Measurements from ENCODE around the gene TRIM26. TPM values are rescaled to one million over a fixed set of nuclear protein-coding genes. Genes with fewer than 3 reads are reported as not detected.
"Not testable (repeated sequence)": the region's sequence is repeated elsewhere in the genome, so short reads cannot be mapped to it uniquely, and the experiment has no call there.

TRIM26 gene
- total RNA-seq, 1 donor from 2014 or later, result 48.1 TPM

DNA sequence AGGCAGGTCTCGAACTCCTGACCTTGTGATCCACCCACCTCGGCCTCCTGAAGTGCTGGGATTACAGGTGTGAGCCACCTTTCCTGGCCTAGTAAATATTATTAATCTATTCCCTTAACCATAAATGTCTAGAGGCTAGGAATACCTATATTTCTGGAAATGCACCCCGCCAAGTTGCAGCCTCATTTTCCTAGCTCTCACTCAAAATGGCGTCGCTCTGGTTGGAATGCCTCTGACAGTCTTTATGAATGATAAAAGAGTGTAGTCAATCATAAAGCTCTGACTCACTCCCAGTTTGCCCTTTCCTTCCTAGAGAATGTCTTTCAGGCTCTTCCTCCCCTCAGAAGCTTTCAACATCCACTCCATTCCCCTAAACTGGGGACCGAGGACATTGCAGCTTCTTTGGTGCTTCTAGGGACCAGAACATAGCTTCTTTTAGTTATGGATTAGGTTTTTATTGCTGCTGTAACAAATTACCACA lies 14.1 kb upstream of the TRIM26 start:
- no peak overlapping the region for H3K4me3 ChIP-seq
- H3K27ac ChIP-seq, result no peak overlapping the region
- H3K36me3 ChIP-seq, result no peaks in the 10 kb centered on the region
- no peaks in the 10 kb centered on the region for H3K4me1 ChIP-seq
- no peaks in the 10 kb centered on the region for H3K9me3 ChIP-seq
- no peak for DNase-seq
- intact Hi-C loops (cut with DNase I), result no loop called here
- no peaks in the 10 kb centered on the region for H3K27me3 ChIP-seq
- ATAC-seq, result no peak
- no peak for TF ChIP-seq CTCF (IDR thresholded peaks at IDR 0.05)

- intact Hi-C loops (cut with DNase I), result no loop called here
- no peak overlapping the region for H3K27ac ChIP-seq
- TF ChIP-seq CTCF (IDR thresholded peaks at IDR 0.05), result no peak
- DNase-seq (no peak), ATAC-seq (no peak)
- no peaks in the 10 kb centered on the region for H3K9me3 ChIP-seq
- H3K4me1 ChIP-seq, result no peaks in the 10 kb centered on the region
- no peak overlapping the region for H3K4me3 ChIP-seq
- H3K27me3 ChIP-seq, result no peaks in the 10 kb centered on the region
- H3K36me3 ChIP-seq, result no peaks in the 10 kb centered on the region
Observed at GRCh38 chr6:30223339-30223738, 10.1 kb upstream of the TRIM26 start.

- intact Hi-C loops (cut with DNase I); H3K27ac ChIP-seq; DNase-seq; H3K36me3 ChIP-seq; H3K9me3 ChIP-seq; H3K4me1 ChIP-seq; H3K4me3 ChIP-seq; ATAC-seq; H3K27me3 ChIP-seq: not testable (repeated sequence)
Observed at GRCh38 chr6:30221956-30222355, 8.8 kb upstream of the TRIM26 start.

DNA sequence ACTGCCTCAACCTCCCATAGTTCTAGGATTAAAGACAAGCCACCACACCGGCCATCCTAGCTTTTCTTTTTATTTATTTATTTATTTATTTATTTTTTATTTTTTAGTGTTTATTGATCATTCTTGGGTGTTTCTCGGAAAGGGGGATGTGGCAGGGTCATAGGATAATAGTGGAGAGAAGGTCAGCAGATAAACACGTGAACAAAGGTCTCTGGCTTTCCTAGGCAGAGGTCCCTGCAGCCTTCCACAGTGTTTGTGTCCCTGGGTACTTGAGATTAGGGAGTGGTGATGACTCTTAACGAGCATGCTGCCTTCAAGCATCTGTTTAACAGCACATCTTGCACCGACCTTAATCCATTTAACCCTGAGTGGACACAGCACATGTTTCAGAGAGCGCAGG lies 8.2 kb upstream of the TRIM26 start:
- H3K36me3 ChIP-seq; H3K9me3 ChIP-seq; H3K27ac ChIP-seq; DNase-seq; H3K4me1 ChIP-seq; ATAC-seq; H3K4me3 ChIP-seq; intact Hi-C loops (cut with DNase I); H3K27me3 ChIP-seq: not testable (repeated sequence)

DNA sequence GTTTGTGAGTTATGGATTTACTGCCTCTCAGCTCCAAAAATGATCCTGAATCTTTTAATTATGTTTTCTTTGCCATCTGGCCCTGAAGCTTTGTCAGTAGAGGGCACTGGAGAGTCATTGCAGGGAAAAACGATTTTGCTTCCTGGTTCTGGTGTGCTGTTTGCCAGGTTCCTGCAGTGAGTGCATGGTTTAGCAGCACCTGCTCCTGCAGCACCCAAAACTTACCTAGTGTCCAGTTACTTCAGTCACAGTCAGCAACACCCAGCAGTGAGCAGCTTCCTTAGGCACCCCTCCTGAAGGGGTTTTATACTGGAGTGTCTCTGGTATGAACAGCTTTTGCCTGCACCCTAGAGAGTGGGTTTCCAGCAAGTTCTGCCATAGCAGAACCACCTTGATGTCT lies 6.0 kb upstream of the TRIM26 start:
- ATAC-seq, result peak; percentile 87
- TF ChIP-seq CTCF (IDR thresholded peaks at IDR 0.05), result peak; percentile 82
- no peaks in the 10 kb centered on the region for H3K27me3 ChIP-seq
- no peak overlapping the region for H3K27ac ChIP-seq
- no peaks in the 10 kb centered on the region for H3K9me3 ChIP-seq
- peaks cover 4% of the 10 kb centered on the region for H3K4me1 ChIP-seq
- no peaks in the 10 kb centered on the region for H3K36me3 ChIP-seq
- DNase-seq, result no peak
- intact Hi-C loops (cut with DNase I), result no loop called here
- no peak overlapping the region for H3K4me3 ChIP-seq

GRCh38 chr6:30216096-30216495 lies 2.9 kb upstream of the TRIM26 start:
- no peak for DNase-seq
- intact Hi-C loops (cut with DNase I), result no loop called here
- Histone ChIP-seq H3K27me3 (no peaks in the 10 kb centered on the region), H3K4me3 (no peak overlapping the region), H3K9me3 (no peaks in the 10 kb centered on the region), H3K4me1 (peaks cover 17% of the 10 kb centered on the region), H3K27ac (no peak overlapping the region), H3K36me3 (no peaks in the 10 kb centered on the region)
- ATAC-seq, result no peak
- no peak for TF ChIP-seq CTCF (IDR thresholded peaks at IDR 0.05)

GRCh38 chr6:30214657-30214982 lies 1.4 kb upstream of the TRIM26 start:
- Histone ChIP-seq H3K36me3 (no peaks in the 10 kb centered on the region), H3K27ac (peak overlapping the region; percentile 99), H3K9me3 (no peaks in the 10 kb centered on the region), H3K4me3 (peak overlapping the region; percentile 91), H3K4me1 (peaks cover 28% of the 10 kb centered on the region), H3K27me3 (no peaks in the 10 kb centered on the region)
- ATAC-seq, result no peak
- intact Hi-C loops (cut with DNase I), result no loop called here
- no peak for DNase-seq
- no peak for TF ChIP-seq CTCF (IDR thresholded peaks at IDR 0.05)
